GM13976 (cell line): ENCODE measurements around the gene RRBP1.

ENCODE experiments used
- DNase-seq: peaks from one replicate; pipeline ENCODE4 v3.0.0; 2012; ENCODE audit warnings: low spot score
- in situ Hi-C: fragments of 300-500 bp; cut with MboI; formaldehyde crosslinking; loops from one replicate; pipeline ENCODE4 v1.12.0; 2022; ENCODE audit warnings: low sequenced_read_pairs, mixed read lengths, inconsistent platforms; ENCODE audit not compliant: unreplicated experiment
- TF ChIP-seq, protein P1 (sequence below): IDR thresholded peaks from 2 replicates; pipeline ENCODE4 v1.5.1; 2012; ENCODE audit warnings: borderline replicate concordance, mild to moderate bottlenecking; ENCODE audit not compliant: insufficient read depth; ENCODE audit errors: extremely low read depth, missing control alignments, control extremely low read depth

RRBP1 gene

GRCh38 chr20:17593902-17594301, 88.1 kb downstream of the RRBP1 start:
- DNase-seq = no peak
- in situ Hi-C loops = no loop called here
- TF ChIP-seq, protein P1, sequence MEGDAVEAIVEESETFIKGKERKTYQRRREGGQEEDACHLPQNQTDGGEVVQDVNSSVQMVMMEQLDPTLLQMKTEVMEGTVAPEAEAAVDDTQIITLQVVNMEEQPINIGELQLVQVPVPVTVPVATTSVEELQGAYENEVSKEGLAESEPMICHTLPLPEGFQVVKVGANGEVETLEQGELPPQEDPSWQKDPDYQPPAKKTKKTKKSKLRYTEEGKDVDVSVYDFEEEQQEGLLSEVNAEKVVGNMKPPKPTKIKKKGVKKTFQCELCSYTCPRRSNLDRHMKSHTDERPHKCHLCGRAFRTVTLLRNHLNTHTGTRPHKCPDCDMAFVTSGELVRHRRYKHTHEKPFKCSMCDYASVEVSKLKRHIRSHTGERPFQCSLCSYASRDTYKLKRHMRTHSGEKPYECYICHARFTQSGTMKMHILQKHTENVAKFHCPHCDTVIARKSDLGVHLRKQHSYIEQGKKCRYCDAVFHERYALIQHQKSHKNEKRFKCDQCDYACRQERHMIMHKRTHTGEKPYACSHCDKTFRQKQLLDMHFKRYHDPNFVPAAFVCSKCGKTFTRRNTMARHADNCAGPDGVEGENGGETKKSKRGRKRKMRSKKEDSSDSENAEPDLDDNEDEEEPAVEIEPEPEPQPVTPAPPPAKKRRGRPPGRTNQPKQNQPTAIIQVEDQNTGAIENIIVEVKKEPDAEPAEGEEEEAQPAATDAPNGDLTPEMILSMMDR = no peak

- in situ Hi-C loops = no loop called here
- no peak for DNase-seq
- TF ChIP-seq, protein P1 = no peak
Measured at GRCh38 chr20:17590245-17590644, 91.8 kb downstream of the RRBP1 start.

DNA sequence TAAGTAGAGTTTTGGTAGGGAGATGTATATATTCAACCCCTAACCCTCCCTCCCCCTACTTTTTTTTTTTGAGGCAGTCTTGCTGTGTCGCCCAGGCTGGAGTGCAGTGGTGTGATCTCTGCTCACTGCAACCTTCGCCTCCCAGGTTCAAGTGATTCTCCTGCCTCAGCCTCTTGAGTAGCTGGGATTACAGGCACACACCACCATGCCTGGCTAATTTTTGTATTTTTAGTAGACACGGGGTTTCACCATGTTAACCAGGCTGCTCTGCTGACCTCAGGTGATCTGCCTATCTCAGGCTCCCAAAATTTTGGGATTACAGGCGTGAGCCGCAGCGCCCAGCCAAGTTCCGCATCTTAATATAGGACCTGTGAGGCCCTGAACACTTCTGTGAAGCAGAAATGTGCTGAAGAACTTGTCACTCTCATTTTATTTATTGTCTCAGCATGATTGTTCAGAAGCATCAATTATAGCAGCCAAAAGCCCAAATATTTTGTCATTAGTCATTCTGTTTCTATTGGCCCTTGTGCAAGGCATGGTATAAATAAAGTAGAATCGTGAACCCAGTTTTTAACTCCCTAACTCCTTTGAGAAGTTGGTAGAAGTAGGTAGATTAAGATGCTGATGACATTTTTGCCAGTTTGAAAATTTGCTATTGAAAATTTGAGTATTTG, 92.7 kb downstream of the RRBP1 start:
- TF ChIP-seq, protein P1 = no peak
- in situ Hi-C loops = no loop called here
- DNase-seq = no peak

GRCh38 chr20:17587824-17588223, 94.2 kb downstream of the RRBP1 start:
- TF ChIP-seq, protein P1 = no peak
- DNase-seq = no peak
- in situ Hi-C loops = no loop called here

DNA sequence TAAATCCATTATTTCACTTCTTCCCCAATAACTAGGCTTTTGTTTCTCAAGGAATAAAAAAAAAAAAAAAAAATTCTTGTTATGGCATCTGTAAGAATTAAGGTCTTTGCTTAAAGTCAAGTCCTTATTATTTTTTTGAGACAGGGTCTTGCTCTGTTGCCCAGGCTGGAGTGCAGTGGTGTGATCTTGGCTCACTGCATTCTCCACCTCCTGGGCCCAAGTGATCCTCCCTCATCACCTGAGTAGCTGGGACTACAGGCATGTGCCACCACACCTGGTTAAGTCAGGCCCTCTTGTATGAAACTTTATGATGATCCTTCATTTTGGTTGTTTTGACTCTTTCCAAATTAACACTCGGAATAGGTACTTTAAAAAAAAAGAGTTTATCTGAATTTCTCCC, 94.9 kb downstream of the RRBP1 start:
- TF ChIP-seq, protein P1 = no peak
- in situ Hi-C loops = no loop called here
- DNase-seq = no peak

DNA sequence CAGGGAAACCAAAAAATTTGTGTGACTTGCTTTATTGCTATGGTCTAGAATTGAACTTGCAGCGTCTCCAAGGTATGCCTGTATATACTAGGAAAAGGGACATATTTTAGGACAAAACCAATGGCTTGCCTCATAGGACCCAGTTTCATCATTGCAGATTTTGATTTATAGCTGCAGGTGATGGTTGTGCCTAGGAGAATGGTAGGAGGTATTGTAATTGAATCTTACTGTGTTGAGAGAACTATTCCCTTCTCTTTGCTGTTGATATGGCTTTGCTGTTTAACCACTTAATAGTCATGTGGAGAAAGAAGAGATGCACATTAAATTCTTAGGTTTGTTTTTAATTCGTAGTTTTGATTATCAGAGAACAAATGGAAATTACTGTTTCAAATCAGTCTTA, 95.8 kb downstream of the RRBP1 start:
- DNase-seq = no peak
- TF ChIP-seq, protein P1 = no peak
- in situ Hi-C loops = no loop called here
